ENCODE results near the gene CDC42EP1. TPM values are rescaled to one million over a fixed set of nuclear protein-coding genes. Genes with fewer than 3 reads are reported as not detected.
"Not testable (repeated sequence)": the region's sequence is repeated elsewhere in the genome, so short reads cannot be mapped to it uniquely, and the experiment has no call there.

Gene CDC42EP1
- total RNA-seq, 1 experiment from 2014 or later, result 43.9 TPM

DNA sequence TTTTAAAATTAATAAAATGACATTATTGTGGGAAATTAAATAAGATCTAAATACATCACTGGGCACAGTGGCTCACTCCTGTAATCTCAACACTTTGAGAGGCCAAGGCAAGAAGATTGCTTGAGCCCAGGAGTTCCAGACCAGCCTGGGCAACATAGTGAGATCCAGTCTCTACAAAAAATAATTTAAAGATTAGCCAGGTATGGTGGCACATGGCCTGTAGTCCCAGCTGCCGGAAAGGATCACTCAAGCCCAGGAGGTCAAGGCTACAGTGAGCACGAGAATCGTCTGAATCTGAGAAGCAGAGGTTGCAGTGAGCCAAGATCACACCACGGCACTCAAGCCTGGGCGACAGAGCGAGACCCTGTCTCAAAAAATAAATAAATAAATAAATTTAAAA lies 25.1 kb upstream of the CDC42EP1 start:
- Histone ChIP-seq H3K9me3 (ENCODE audit: low read length) (no peaks in the 10 kb centered on the region), H3K9ac (ENCODE audit: low read length) (no peak overlapping the region), H2AFZ (ENCODE audit: low read length) (no peak overlapping the region), H3K27ac (ENCODE audit: low read length) (no peak overlapping the region), H3K4me3 (ENCODE audit: low read length) (no peak overlapping the region), H3K9me2 (replicated peaks; ENCODE audit: low read length) (no peaks in the 10 kb centered on the region), H4K20me1 (ENCODE audit: low read length) (no peaks in the 10 kb centered on the region), H3K36me3 (ENCODE audit: low read depth, low read length) (no peaks in the 10 kb centered on the region; the same call in 1 of the 2 replicates), H3K4me2 (ENCODE audit: low read length) (no peak overlapping the region), H3K4me1 (ENCODE audit: insufficient read depth, low read length) (peaks cover 17% of the 10 kb centered on the region), H3K79me2 (ENCODE audit: low read length) (no peaks in the 10 kb centered on the region), H3K27me3 (ENCODE audit: low read length) (no peaks in the 10 kb centered on the region), H3F3A (ENCODE audit: low read length, unreplicated experiment) (no peaks in the 10 kb centered on the region)
- CTCF ChIA-PET, result no interaction called here
- DNase-seq, result no peak
- intact Hi-C loops (cut with micrococcal nuclease), result no loop called here
- ATAC-seq, result no peak
- no TSS peak for BruUV-seq (replicated peaks)
- POLR2A ChIA-PET (ENCODE audit: unreplicated experiment), result no interaction called here
- no peak for TF ChIP-seq EZH2 (IDR thresholded peaks at IDR 0.05; ENCODE audit: low read length, unreplicated experiment)

- no peak overlapping the region for H3K27ac ChIP-seq (ENCODE audit: low read length)
- POLR2A ChIA-PET (ENCODE audit: unreplicated experiment), result interaction anchor here (0.5 kb wide), 1 partner anchor 137 kb away, joined by 5 read pairs; no protein-coding TSS in a partner anchor
- peak; percentile 89 for DNase-seq
Measured at GRCh38 chr22:37538590-37539357, 21.5 kb upstream of the CDC42EP1 start.

GRCh38 chr22:37539790-37540189 lies 20.5 kb upstream of the CDC42EP1 start:
- H3K4me3 ChIP-seq (ENCODE audit: low read length); H4K20me1 ChIP-seq (ENCODE audit: low read length); BruUV-seq (replicated peaks); H3K79me2 ChIP-seq (ENCODE audit: low read length); H3K36me3 ChIP-seq (ENCODE audit: low read depth, low read length); H3K9me2 ChIP-seq (replicated peaks; ENCODE audit: low read length); H2AFZ ChIP-seq (ENCODE audit: low read length); H3K27ac ChIP-seq (ENCODE audit: low read length); POLR2A ChIA-PET (ENCODE audit: unreplicated experiment); H3K4me2 ChIP-seq (ENCODE audit: low read length); H3K9ac ChIP-seq (ENCODE audit: low read length); H3F3A ChIP-seq (ENCODE audit: low read length, unreplicated experiment); H3K27me3 ChIP-seq (ENCODE audit: low read length); ATAC-seq; DNase-seq; H3K9me3 ChIP-seq (ENCODE audit: low read length): not testable (repeated sequence)
- CTCF ChIA-PET, result interaction anchor here (0.8 to 2.2 kb wide), 2 partner anchors 27 to 53 kb away, joined by 3 to 8 read pairs; no protein-coding TSS in a partner anchor
- intact Hi-C loops (cut with micrococcal nuclease), result loop anchor here (1.0 kb wide), 2 partner anchors 28 to 53 kb away; no protein-coding TSS in a partner anchor
- H3K4me1 ChIP-seq (ENCODE audit: insufficient read depth, low read length), result peaks cover 18% of the 10 kb centered on the region

More at GRCh38 chr22:37538590-37539357, 21.5 kb upstream of the CDC42EP1 start:
- no peaks in the 10 kb centered on the region; the same call in 1 of the 2 replicates for H3K36me3 ChIP-seq (ENCODE audit: low read depth, low read length)
- peak; percentile 90 for TF ChIP-seq CTCF (conservative IDR thresholded peaks at IDR 0.05; ENCODE audit: low read depth, low read length)
- TF ChIP-seq EZH2 (IDR thresholded peaks at IDR 0.05; ENCODE audit: low read length, unreplicated experiment), result no peak
- H4K20me1 ChIP-seq (ENCODE audit: low read length), result no peaks in the 10 kb centered on the region
- peak; percentile 89 for ATAC-seq
- no peaks in the 10 kb centered on the region for H3F3A ChIP-seq (ENCODE audit: low read length, unreplicated experiment)
- CTCF ChIA-PET, result interaction anchor here (0.8 to 2.2 kb wide), 2 partner anchors 28 to 54 kb away, joined by 3 to 8 read pairs; no protein-coding TSS in a partner anchor
- H3K27me3 ChIP-seq (ENCODE audit: low read length), result no peaks in the 10 kb centered on the region
- H3K4me3 ChIP-seq (ENCODE audit: low read length), result peak overlapping the region; percentile 43; the same call in 1 of the 2 replicates
- no peaks in the 10 kb centered on the region for H3K79me2 ChIP-seq (ENCODE audit: low read length)
- intact Hi-C loops (cut with micrococcal nuclease), result loop anchor here (1.0 kb wide), 2 partner anchors 29 to 54 kb away; no protein-coding TSS in a partner anchor
- H3K9me2 ChIP-seq (replicated peaks; ENCODE audit: low read length), result no peaks in the 10 kb centered on the region
- no TSS peak for BruUV-seq (replicated peaks)
- H3K9ac ChIP-seq (ENCODE audit: low read length), result no peak overlapping the region
- H2AFZ ChIP-seq (ENCODE audit: low read length), result peak overlapping the region; percentile 84
- H3K4me1 ChIP-seq (ENCODE audit: insufficient read depth, low read length), result peaks cover 22% of the 10 kb centered on the region
- peak overlapping the region; percentile 75 for H3K4me2 ChIP-seq (ENCODE audit: low read length)
- H3K9me3 ChIP-seq (ENCODE audit: low read length), result no peaks in the 10 kb centered on the region

DNA sequence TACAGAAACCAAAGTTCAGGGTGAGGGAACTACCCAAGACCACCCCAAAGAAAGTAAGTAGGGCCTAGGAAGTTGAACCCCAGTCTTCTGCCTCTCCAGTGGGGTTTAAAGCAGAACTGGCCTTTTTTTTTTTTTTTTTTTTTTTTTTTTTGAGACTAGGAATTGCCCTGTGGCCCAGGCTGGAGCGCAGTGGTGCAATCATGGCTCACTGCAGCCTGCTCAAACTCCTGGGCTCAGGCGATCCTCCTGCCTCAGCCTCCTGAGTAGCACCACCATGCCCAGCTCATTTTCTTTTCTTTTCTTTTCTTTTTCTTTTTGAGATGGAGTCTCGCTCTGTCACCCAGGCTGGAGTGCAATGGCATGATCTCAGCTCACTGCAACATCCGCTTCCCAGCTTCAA lies 17.9 kb upstream of the CDC42EP1 start:
- H3K79me2 ChIP-seq (ENCODE audit: low read length); DNase-seq; H3K4me3 ChIP-seq (ENCODE audit: low read length); H4K20me1 ChIP-seq (ENCODE audit: low read length); H2AFZ ChIP-seq (ENCODE audit: low read length); H3K27me3 ChIP-seq (ENCODE audit: low read length); H3F3A ChIP-seq (ENCODE audit: low read length, unreplicated experiment); H3K9me2 ChIP-seq (replicated peaks; ENCODE audit: low read length); ATAC-seq; intact Hi-C loops (cut with micrococcal nuclease); BruUV-seq (replicated peaks); H3K9me3 ChIP-seq (ENCODE audit: low read length); H3K36me3 ChIP-seq (ENCODE audit: low read depth, low read length): not testable (repeated sequence)
- Histone ChIP-seq H3K27ac (ENCODE audit: low read length) (peak overlapping the region; percentile 80), H3K4me2 (ENCODE audit: low read length) (peak overlapping the region; percentile 45), H3K4me1 (ENCODE audit: insufficient read depth, low read length) (peaks cover 30% of the 10 kb centered on the region), H3K9ac (ENCODE audit: low read length) (peak overlapping the region; percentile 41)
- ChIA-PET CTCF (interaction anchor here (0.6 to 1.5 kb wide), 4 partner anchors 19 to 60 kb away, joined by 3 to 5 read pairs (median 3); no protein-coding TSS in a partner anchor), POLR2A (ENCODE audit: unreplicated experiment) (interaction anchor here (0.6 to 0.9 kb wide), 2 partner anchors 22 to 1061 kb away, joined by 3 to 6 read pairs; partner anchors contain the start of gene TXN2)
